Heart right ventricle (tissue), 16 donors: ENCODE results near the gene SERTAD3. TPM values are rescaled to one million over a fixed set of nuclear protein-coding genes. Genes with fewer than 3 reads are reported as not detected.

ENCODE experiments used
- ATAC-seq, 8 donors: fragments of 200-7000 bp; cut with Tn5 transposase; one replicate each; pipeline ENCODE4 v1.9.1; 2020; ENCODE audit warnings: mild to moderate bottlenecking in 8 of 8, moderate library complexity in 8 of 8, moderate number of reproducible peaks in 1 of 8
- DNase-seq, 2 donors: peaks; one replicate each; pipeline ENCODE4 v3.0.0-alpha.2; 2020
- H3K27ac ChIP-seq, 10 donors: fragments of 200-600 bp; sonication (generic) in 2 of 10; one replicate each; pipeline versions ENCODE4 v1.5.0 to v1.8.0; 2020 to 2022; ENCODE audit warnings: mild to moderate bottlenecking in 3 of 10
- H3K27me3 ChIP-seq, 7 donors: fragments of 200-600 bp; one replicate each; pipeline ENCODE4 v1.8.0; 2021 to 2022; ENCODE audit warnings: mild to moderate bottlenecking in 2 of 7
- H3K36me3 ChIP-seq, 9 donors: fragments of 200-600 bp; sonication (generic) in 1 of 9; one replicate each; pipeline versions ENCODE4 v1.5.0 to v1.8.0; 2020 to 2022; ENCODE audit warnings: mild to moderate bottlenecking in 2 of 9
- H3K4me1 ChIP-seq, 9 donors: fragments of 200-600 bp; sonication (generic) in 1 of 9; one replicate each; pipeline versions ENCODE4 v1.5.0 to v1.8.0; 2020 to 2022; ENCODE audit warnings: mild to moderate bottlenecking in 4 of 9
- H3K4me3 ChIP-seq, 10 donors: fragments of 200-600 bp; sonication (generic) in 2 of 10; one replicate each; pipeline versions ENCODE4 v1.5.0 to v1.8.0; 2020 to 2022; ENCODE audit warnings: mild to moderate bottlenecking in 7 of 10, moderate library complexity in 2 of 10
- H3K9me3 ChIP-seq, 11 donors: fragments of 200-600 bp in 10 of 11; sonication (generic) in 2 of 11; one replicate each; pipeline versions ENCODE4 v1.5.0 to v1.8.0; 2013 to 2022; ENCODE audit warnings: mild to moderate bottlenecking in 2 of 11, control low read depth in 1 of 11, moderate library complexity in 1 of 11
- CTCF ChIP-seq, 9 donors: fragments of 200-600 bp; sonication (generic) in 2 of 9; IDR thresholded peaks; one replicate each; pipeline versions ENCODE4 v1.5.0 to v1.8.0; 2021 to 2022; ENCODE audit warnings: antibody characterized with exemption in 9 of 9, mild to moderate bottlenecking in 5 of 9, moderate library complexity in 1 of 9
- WGBS, 2 donors: extraction: QIAGEN DNeasy Blood & Tissue Kit; methylation state at CpG; one replicate each; pipeline ENCODE4 v1.1.7; 2013; ENCODE audit warnings: inconsistent platforms in 1 of 2; 5-methylcytosine and 5-hydroxymethylcytosine counted together
- intact Hi-C, 10 donors: fragments of 100-400 bp; cut with DNase I; formaldehyde crosslinking; loops; one replicate each; pipeline versions ENCODE4 v1.11.1 to v1.14.2; 2022
- polyA plus RNA-seq, 2 donors: library from polyadenylated mRNA; stranded (reverse); fragments of 200-250 nt; gene quantifications; one replicate each; pipeline ENCODE4 v1.2.3, GENCODE V29; 2013
- total RNA-seq, 10 donors: library from RNA; stranded (reverse); fragmentation: NEBNext Ultra II Directional in 3 of 10; extraction: Animal tissue kit (Norgen Biotek cat#: 25700) in 3 of 10; gene quantifications; one replicate each; pipeline versions ENCODE4 v1.2.1 to v1.2.4, GENCODE V29; 2021 to 2023
- donor health status: Arrhythmogenic right ventricular cardiomyopathy.
- donor health status: ischemic (EF 13 %, LVEDD 7.1; RV severe dilation, severe dysfunction).
- donor health status: healthy with polysubstance abuse.
- donor health status: DM: no; HTN: yes; CAD: no.
- donor health status: DM: no; HTN: no; CAD: no.
- donor health status: ischemic (EF 25% LVEDD 6.9; RV normal size, moderate dysfunction).
- donor health status: ischemic (EF 25% LVEDD 5.7; RV mildly dilated, moderate dysfunction).
- donor health status: healthy.
- donor health status: DM: yes; HTN: yes; CAD: no.
- donor health status: Ischemic cardiomyopathy.
- donor health status: ischemic (EF 35%, LVEDD 5.7; RV mildly dilated, moderate dysfunction).
- donor health status: nonischemic (EF 11% LVEDD 7.7; RV severe dilation, severe dysfunction).
- donor health status: DM: yes; HTN: yes; CAD: no.
- donor health status: PGD.
- donor health status: ischemic (EF 29% LVEDD 5.4; RV normal size, mild dysfunction).
- donor health status: nonischemic (EF 23%, LVEDD 6.1; RV moderate dilation, normal function).

The SERTAD3 gene
- total and polyA plus RNA-seq, 12 donors = 19.4 to 37.5 (median 29.3) TPM

GRCh38 chr19:40425450-40426287 is 18.5 kb downstream of the SERTAD3 start, which contains the start of gene SERTAD1:
TSS of gene SERTAD1 (minus strand) at chr19:40425992. CDS start at chr19:40423546, 2,446 bp downstream.
- ATAC-seq (peak; percentile 89 to 95 (median 94)), DNase-seq (peak; percentile 100)
- peak in 8 of 9 donors; percentile 58 to 88 (median 83) for TF ChIP-seq CTCF (IDR thresholded peaks at IDR 0.05)
- H3K36me3 ChIP-seq = peaks cover 0 to 21% (median 12%) of the 10 kb centered on the region in 9 donors
- WGBS, 2 donors = 0% methylated on average over 66 to 75 of the region's 75 CpGs
- peaks cover 5 to 48% (median 40%) of the 10 kb centered on the region in 9 donors for H3K4me1 ChIP-seq
- H3K27ac ChIP-seq = peak within 1 kb of the TSS; percentile 93 to 100 (median 98)
- H3K9me3 ChIP-seq = no peaks in the 10 kb centered on the region
- no peaks in the 10 kb centered on the region for H3K27me3 ChIP-seq
- peak within 1 kb of the TSS; percentile 66 to 91 (median 82) for H3K4me3 ChIP-seq
- intact Hi-C loops = loop anchor here in 3 of 10 donors (1.0 to 10.0 kb wide), 6 partner anchors 8 to 81 kb away; partner anchors contain the start of genes C19orf47 (in 2 of the 3), PLD3 (in 2 of the 3) and SERTAD3 (in 1 of the 3)

GRCh38 chr19:40424637-40425449 is 19.3 kb downstream of the SERTAD3 start:
- ATAC-seq (peak in 3 of 8 donors; percentile 3 to 9 (median 4)), DNase-seq (no peak)
- Histone ChIP-seq H3K4me1 (peaks cover 5 to 55% (median 43%) of the 10 kb centered on the region in 9 donors), H3K27ac (peak overlapping the region; percentile 93 to 100 (median 98)), H3K9me3 (no peaks in the 10 kb centered on the region), H3K4me3 (peak overlapping the region; percentile 66 to 91 (median 82)), H3K36me3 (peaks cover 0 to 21% (median 12%) of the 10 kb centered on the region in 9 donors), H3K27me3 (no peaks in the 10 kb centered on the region)
- TF ChIP-seq CTCF (IDR thresholded peaks at IDR 0.05) = peak in 1 of 9 donors; percentile 76
- intact Hi-C loops = loop anchor here in 4 of 10 donors (1.0 to 10.0 kb wide), 7 partner anchors 8 to 177 kb away; partner anchors contain the start of genes C19orf47 (in 3 of the 4), PLD3 (in 3 of the 4), LTBP4 (in 1 of the 4) and SERTAD3 (in 1 of the 4)
- WGBS, 2 donors = 1% methylated on average over 27 to 28 of the region's 28 CpGs

- H3K27ac ChIP-seq = peak overlapping the region in 8 of 10 donors; percentile 95 to 100 (median 98)
- peaks cover 5 to 55% (median 43%) of the 10 kb centered on the region in 9 donors for H3K4me1 ChIP-seq
- intact Hi-C loops = loop anchor here in 4 of 10 donors (1.0 to 10.0 kb wide), 5 partner anchors 19 to 178 kb away; partner anchors contain the start of genes C19orf47 (in 3 of the 4), PLD3 (in 3 of the 4) and LTBP4 (in 1 of the 4)
- H3K4me3 ChIP-seq = peak overlapping the region in 9 of 10 donors; percentile 66 to 91 (median 84)
- TF ChIP-seq CTCF (IDR thresholded peaks at IDR 0.05) = no peak
- H3K9me3 ChIP-seq = no peaks in the 10 kb centered on the region
- DNase-seq = no peak
- WGBS, 2 donors = 92 to 93% methylated on average over 6 of the region's 6 CpGs
- H3K27me3 ChIP-seq = no peaks in the 10 kb centered on the region
- ATAC-seq = no peak
- peaks cover 0 to 21% (median 12%) of the 10 kb centered on the region in 9 donors for H3K36me3 ChIP-seq
These were observed 20.2 kb downstream of the SERTAD3 start for GRCh38 chr19:40423938-40424337.
